Activated CD4-positive, alpha-beta T cell treated with anti-CD3 and anti-CD28 coated beads, Interleukin-2, amount 10 ng/mL, durations not matched to agents 7 days and 5 days (primary cell): ENCODE measurements around the gene SOCS6. TPM values are rescaled to one million over a fixed set of nuclear protein-coding genes. Genes with fewer than 3 reads are reported as not detected.
A peak's percentile ranks its signal among the peaks of the same experiment; 100 is the strongest.
"Not testable (repeated sequence)": the region's sequence is repeated elsewhere in the genome, so short reads cannot be mapped to it uniquely, and the experiment has no call there.

ENCODE experiments used
- CTCF ChIA-PET: fragments of 350-600 bp; sonication (Branson Sonifier 250); formaldehyde crosslinking; loops from one replicate; lab custom pipeline; 2021; ENCODE audit warnings: antibody characterized with exemption; lab: Charles Lee
- POLR2A ChIA-PET: fragments of 350-600 bp; sonication (Branson Sonifier 250); formaldehyde crosslinking; loops from one replicate; lab custom pipeline; 2021; ENCODE audit warnings: antibody characterized with exemption; lab: Charles Lee
- DNase-seq: peaks from one replicate; pipeline ENCODE4 v3.0.0-alpha.2; 2020
- H3K27ac Mint-ChIP-seq: one replicate; pipeline ENCODE4 v1.8.0; 2021; ENCODE audit warnings: mild to moderate bottlenecking, moderate library complexity, mixed read lengths
- H3K27me3 Mint-ChIP-seq: one replicate; pipeline ENCODE4 v1.8.0; 2021; ENCODE audit warnings: mixed read lengths
- H3K36me3 Mint-ChIP-seq: one replicate; pipeline ENCODE4 v1.8.0; 2021; ENCODE audit warnings: low read depth, mixed read lengths
- H3K4me1 Mint-ChIP-seq: one replicate; pipeline ENCODE4 v1.8.0; 2021; ENCODE audit warnings: mixed read lengths
- H3K4me3 Mint-ChIP-seq: one replicate; pipeline ENCODE4 v1.8.0; 2021; ENCODE audit warnings: mild to moderate bottlenecking, moderate library complexity, mixed read lengths
- H3K9me3 Mint-ChIP-seq: one replicate; pipeline ENCODE4 v1.8.0; 2021; ENCODE audit warnings: mixed read lengths
- total RNA-seq, 2 experiments: library from RNA; stranded (reverse); gene quantifications; one replicate each; pipeline ENCODE4 v1.2.3, GENCODE V29; 2021

Gene SOCS6, protein sequence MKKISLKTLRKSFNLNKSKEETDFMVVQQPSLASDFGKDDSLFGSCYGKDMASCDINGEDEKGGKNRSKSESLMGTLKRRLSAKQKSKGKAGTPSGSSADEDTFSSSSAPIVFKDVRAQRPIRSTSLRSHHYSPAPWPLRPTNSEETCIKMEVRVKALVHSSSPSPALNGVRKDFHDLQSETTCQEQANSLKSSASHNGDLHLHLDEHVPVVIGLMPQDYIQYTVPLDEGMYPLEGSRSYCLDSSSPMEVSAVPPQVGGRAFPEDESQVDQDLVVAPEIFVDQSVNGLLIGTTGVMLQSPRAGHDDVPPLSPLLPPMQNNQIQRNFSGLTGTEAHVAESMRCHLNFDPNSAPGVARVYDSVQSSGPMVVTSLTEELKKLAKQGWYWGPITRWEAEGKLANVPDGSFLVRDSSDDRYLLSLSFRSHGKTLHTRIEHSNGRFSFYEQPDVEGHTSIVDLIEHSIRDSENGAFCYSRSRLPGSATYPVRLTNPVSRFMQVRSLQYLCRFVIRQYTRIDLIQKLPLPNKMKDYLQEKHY
- 1 to 10 TPM; 3.4 to 3.8 TPM for total RNA-seq

DNA sequence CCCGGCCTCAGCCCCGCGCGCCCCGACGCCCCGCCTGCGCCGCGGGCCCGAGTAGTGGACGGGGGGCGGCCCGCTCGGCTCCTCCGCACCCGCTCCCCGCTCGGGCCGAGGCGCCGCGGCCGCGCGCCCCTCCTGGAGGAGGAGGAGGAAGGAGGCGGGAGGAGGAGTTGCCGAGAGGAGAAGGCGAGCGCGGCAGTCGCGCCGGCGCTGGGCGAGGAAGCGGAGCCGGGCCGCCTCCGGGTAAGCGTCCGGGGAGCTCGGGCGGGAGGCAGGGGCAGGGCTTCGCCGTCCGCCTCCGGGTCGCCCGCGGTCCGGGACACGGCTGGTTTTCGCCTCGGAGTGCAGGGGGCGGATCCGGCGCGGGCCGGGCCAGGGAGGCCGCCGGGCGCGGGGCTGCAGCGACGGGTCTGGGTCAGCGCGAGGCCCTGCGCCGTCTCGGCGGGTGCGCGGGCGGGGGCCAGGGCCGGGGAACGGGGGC lies at the start of gene SOCS6:
Gene SOCS6, plus strand, starts transcription at position 195 of the 478 bp plus-strand sequence. CDS start 35,624 bp downstream, outside the sequence.
- DNase-seq, result peak; percentile 59
- Mint-ChIP-seq H3K27me3 (peaks cover 35% of the 10 kb centered on the region), H3K27ac (peak within 1 kb of the TSS; percentile 84), H3K4me1 (peaks cover 27% of the 10 kb centered on the region), H3K9me3 (no peaks in the 10 kb centered on the region), H3K36me3 (peaks cover 3% of the 10 kb centered on the region), H3K4me3 (peak within 1 kb of the TSS; percentile 80)
- CTCF ChIA-PET, result no interaction called here
- POLR2A ChIA-PET, result no interaction called here

DNA sequence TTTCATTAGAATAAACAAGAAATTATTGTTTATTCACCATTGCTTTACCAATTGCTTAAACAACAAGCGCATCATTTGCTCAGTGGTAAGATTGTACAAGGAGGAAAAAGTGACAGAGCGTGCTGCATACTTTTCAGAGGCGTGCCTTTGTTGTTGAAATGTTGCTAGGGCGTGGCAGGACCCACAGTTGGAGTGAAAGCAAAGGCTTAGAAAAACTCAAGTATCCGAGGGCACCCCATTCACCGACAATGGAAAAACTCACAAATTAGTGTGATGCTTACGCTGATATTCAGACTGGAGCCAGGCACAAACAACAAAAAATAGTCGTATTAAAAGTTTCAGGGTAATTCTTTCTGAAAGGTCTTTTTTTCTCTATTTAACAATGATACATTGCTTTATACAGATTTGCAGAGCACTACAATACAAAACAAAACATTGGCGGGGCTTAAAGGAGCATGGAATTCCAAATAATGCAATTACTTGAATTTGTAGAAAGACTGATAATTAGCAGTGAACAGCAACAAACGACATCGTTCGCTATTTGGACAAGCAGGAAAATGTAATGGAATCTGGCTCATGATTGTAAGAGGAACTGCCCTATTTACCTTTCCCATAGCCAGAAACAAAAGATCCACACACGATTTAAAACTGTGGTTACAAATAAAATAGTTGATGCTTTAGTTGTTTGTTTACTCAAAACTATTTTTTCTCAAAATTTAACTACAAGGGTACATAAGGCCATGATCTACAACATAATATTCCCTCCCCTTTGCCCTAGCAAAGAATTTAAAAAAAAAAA lies 45.5 kb upstream of the SOCS6 start:
- ChIA-PET POLR2A (no interaction called here), CTCF (no interaction called here)
- Mint-ChIP-seq H3K27me3 (peaks cover 18% of the 10 kb centered on the region), H3K4me1 (no peaks in the 10 kb centered on the region), H3K27ac (no peak overlapping the region), H3K36me3 (no peaks in the 10 kb centered on the region), H3K4me3 (no peak overlapping the region), H3K9me3 (no peaks in the 10 kb centered on the region)
- no peak for DNase-seq

DNA sequence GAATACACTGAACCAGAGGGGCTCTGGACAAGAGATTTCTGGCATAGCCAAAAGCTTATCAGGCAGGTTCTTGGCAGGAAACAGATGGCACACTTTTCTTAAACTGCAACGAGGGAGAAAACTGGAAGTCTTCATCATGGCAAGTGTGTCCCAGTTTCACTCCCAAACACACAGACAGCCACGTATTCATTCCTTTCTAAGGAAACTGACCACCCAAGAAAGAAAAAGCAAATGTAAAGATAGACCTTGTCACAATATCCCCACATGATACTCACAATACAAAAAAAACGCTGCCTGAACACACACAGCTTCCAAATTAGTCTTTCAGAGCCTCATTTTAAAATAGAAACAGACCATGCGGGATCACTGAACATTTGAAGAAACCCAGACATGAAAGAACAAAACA lies 42.8 kb upstream of the SOCS6 start:
- ChIA-PET CTCF (no interaction called here), POLR2A (no interaction called here)
- Mint-ChIP-seq H3K27me3 (peaks cover 12% of the 10 kb centered on the region), H3K4me3 (no peak overlapping the region), H3K27ac (no peak overlapping the region), H3K4me1 (no peaks in the 10 kb centered on the region), H3K9me3 (no peaks in the 10 kb centered on the region), H3K36me3 (no peaks in the 10 kb centered on the region)
- DNase-seq, result no peak

DNA sequence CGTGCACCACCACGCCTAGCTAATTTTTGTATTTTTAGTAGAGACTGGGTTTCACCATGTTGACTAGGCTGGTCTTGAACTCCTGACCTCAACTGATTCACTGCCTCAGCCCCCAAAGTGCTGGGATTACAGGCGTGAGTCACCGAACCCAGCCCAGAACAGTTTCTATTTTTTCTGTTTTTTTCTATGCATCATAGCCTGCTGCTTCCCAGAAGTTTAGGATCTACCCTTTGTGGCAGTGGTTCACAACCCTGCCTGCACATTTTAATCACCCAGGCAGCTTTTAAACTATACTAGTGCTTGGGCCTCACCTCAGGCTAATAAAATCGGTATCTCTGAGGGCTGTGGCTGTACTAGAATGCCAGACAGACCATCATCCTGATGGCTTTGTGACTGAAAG lies 39.7 kb upstream of the SOCS6 start:
- no peak for DNase-seq
- H3K9me3 Mint-ChIP-seq, result no peaks in the 10 kb centered on the region
- CTCF ChIA-PET, result interaction anchor here (0.6 kb wide), 1 partner anchor 70 kb away, joined by 3 read pairs; no protein-coding TSS in a partner anchor
- H3K4me1 Mint-ChIP-seq, result no peaks in the 10 kb centered on the region
- peaks cover 9% of the 10 kb centered on the region for H3K27me3 Mint-ChIP-seq
- no peak overlapping the region for H3K4me3 Mint-ChIP-seq
- POLR2A ChIA-PET, result no interaction called here
- H3K27ac Mint-ChIP-seq, result no peak overlapping the region
- no peaks in the 10 kb centered on the region for H3K36me3 Mint-ChIP-seq

DNA sequence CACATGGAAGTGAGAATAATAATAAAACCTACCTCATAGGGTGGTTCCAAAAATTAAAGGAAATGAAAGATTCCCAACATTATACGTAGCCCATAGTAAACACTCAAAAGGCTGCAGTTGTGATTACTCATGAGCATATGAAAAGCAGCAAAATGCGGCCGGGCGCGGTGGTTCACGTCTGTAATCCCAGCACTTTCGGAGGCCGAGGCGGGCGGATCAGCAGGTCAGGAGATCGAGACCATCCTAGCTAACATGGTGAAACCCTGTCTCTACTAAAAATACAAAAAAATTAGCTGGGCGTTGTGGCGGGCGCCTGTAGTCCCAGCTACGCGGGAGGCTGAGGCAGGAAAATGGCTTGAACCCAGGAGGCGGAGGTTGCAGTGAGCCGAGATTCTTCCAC lies 39.0 kb upstream of the SOCS6 start:
- POLR2A ChIA-PET, CTCF ChIA-PET, H3K4me1 Mint-ChIP-seq, H3K4me3 Mint-ChIP-seq, H3K36me3 Mint-ChIP-seq, H3K9me3 Mint-ChIP-seq, DNase-seq, H3K27ac Mint-ChIP-seq: not testable (repeated sequence)
- H3K27me3 Mint-ChIP-seq, result peaks cover 11% of the 10 kb centered on the region

DNA sequence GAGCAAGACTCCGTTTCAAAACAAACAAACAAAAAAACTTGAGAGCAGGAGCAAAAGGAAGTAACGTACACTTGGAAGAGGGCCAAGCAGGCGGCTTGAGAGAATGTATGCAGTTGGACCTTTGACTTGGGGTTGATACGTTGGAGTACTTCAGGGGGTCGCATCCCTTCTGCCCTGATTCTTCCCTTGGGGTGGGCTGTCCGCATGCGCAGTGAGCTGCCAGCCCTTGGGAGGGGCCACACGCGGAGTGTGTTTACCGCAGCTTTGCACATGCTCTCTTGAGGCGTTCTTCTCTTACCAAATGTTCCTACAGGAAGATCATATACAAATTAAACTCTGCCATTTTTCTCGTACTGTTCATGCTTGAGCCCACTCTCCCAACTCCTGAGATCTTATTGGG lies 38.1 kb upstream of the SOCS6 start:
- POLR2A ChIA-PET, result no interaction called here
- Mint-ChIP-seq H3K36me3 (no peaks in the 10 kb centered on the region), H3K9me3 (no peaks in the 10 kb centered on the region), H3K27ac (no peak overlapping the region), H3K4me3 (no peak overlapping the region), H3K4me1 (no peaks in the 10 kb centered on the region), H3K27me3 (peaks cover 12% of the 10 kb centered on the region)
- no peak for DNase-seq
- CTCF ChIA-PET, result no interaction called here

DNA sequence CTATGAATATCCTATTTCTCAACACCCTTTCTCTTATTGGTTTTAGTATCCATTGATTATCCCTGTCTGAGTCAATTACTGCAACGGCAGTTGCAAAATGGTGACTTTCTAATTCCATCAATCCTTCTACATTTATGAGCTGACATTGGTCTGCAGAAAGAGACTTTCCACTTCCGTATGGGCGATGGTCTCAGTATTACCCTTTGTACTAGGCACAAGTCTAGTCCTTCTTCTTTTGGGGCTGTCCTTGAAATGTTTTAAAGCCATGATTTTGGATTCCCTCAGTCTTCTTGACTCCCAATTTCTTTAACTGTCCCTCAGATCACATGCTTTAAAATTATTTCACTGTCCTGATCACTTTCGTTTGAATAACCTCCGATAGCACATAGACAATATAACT lies 32.7 kb upstream of the SOCS6 start:
- H3K4me1 Mint-ChIP-seq, result no peaks in the 10 kb centered on the region
- H3K4me3 Mint-ChIP-seq, result no peak overlapping the region
- ChIA-PET POLR2A (no interaction called here), CTCF (no interaction called here)
- H3K36me3 Mint-ChIP-seq, result no peaks in the 10 kb centered on the region
- no peak overlapping the region for H3K27ac Mint-ChIP-seq
- no peaks in the 10 kb centered on the region for H3K9me3 Mint-ChIP-seq
- DNase-seq, result no peak
- peaks cover 9% of the 10 kb centered on the region for H3K27me3 Mint-ChIP-seq

DNA sequence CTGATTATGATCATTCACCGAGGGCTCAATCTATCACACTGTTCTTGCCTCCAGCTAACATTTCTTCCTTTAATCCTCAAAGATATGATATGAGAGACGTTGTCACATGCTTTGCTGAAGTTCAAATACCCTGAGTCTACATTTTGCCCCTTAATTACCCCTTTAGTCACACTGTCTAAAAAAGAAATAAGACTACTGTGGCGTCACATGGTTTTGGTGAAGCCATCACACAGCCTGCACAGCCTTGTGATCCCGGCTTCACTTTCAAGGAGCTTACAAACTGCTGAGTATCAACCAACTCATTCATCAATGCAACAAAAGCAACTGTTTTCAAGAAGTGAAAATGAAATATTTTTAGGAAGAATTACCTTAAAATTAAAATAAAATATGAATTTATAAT lies 31.9 kb upstream of the SOCS6 start:
- no peak overlapping the region for H3K27ac Mint-ChIP-seq
- no peaks in the 10 kb centered on the region for H3K9me3 Mint-ChIP-seq
- POLR2A ChIA-PET, result no interaction called here
- CTCF ChIA-PET, result no interaction called here
- DNase-seq, result no peak
- no peaks in the 10 kb centered on the region for H3K36me3 Mint-ChIP-seq
- H3K4me3 Mint-ChIP-seq, result no peak overlapping the region
- H3K4me1 Mint-ChIP-seq, result no peaks in the 10 kb centered on the region
- H3K27me3 Mint-ChIP-seq, result peaks cover 7% of the 10 kb centered on the region

DNA sequence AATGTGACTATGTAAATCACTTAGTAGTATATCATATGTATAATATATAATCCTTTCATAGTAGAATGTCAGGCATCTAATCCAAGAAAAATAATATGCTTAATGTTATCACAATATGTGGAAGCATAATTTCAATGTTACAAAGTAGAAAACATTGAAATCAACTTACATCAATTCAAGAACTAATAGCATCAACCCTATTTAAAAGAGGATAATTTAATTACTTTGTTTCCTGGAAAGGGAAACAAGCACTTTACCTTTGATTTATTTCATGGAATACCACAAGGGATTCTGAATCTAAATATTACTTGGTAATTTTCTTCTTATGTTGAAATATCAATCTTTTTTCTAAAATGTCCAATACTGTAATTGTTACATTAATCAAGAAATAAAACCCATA lies 30.6 kb upstream of the SOCS6 start:
- Mint-ChIP-seq H3K27me3 (peaks cover 7% of the 10 kb centered on the region), H3K9me3 (no peaks in the 10 kb centered on the region), H3K36me3 (no peaks in the 10 kb centered on the region), H3K4me3 (no peak overlapping the region), H3K4me1 (no peaks in the 10 kb centered on the region), H3K27ac (no peak overlapping the region)
- ChIA-PET POLR2A (no interaction called here), CTCF (no interaction called here)
- no peak for DNase-seq

DNA sequence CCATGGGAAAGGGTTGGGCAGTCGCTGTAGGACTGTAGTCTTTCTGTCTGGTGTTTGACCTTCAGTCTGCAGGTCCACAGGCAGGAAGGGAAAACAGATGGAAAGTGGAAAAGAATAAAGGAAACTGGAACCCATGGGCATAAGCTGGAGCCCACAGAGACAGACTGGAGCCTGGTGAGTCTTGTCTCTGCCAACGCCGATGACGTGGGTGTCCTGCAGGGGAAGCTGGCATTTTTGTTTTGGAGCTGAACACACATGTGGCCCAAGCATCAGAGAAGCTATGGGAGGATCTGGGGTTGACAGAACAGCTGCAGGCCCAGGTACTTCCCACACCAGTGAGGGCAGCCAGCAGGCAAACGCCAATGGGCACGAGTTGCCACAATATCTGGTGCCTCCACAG lies 28.2 kb upstream of the SOCS6 start:
- DNase-seq, result no peak
- no peaks in the 10 kb centered on the region for H3K36me3 Mint-ChIP-seq
- CTCF ChIA-PET, result no interaction called here
- H3K4me3 Mint-ChIP-seq, result no peak overlapping the region
- peaks cover 2% of the 10 kb centered on the region for H3K9me3 Mint-ChIP-seq
- POLR2A ChIA-PET, result no interaction called here
- H3K4me1 Mint-ChIP-seq, result no peaks in the 10 kb centered on the region
- H3K27me3 Mint-ChIP-seq, result peaks cover 4% of the 10 kb centered on the region
- H3K27ac Mint-ChIP-seq, result no peak overlapping the region

DNA sequence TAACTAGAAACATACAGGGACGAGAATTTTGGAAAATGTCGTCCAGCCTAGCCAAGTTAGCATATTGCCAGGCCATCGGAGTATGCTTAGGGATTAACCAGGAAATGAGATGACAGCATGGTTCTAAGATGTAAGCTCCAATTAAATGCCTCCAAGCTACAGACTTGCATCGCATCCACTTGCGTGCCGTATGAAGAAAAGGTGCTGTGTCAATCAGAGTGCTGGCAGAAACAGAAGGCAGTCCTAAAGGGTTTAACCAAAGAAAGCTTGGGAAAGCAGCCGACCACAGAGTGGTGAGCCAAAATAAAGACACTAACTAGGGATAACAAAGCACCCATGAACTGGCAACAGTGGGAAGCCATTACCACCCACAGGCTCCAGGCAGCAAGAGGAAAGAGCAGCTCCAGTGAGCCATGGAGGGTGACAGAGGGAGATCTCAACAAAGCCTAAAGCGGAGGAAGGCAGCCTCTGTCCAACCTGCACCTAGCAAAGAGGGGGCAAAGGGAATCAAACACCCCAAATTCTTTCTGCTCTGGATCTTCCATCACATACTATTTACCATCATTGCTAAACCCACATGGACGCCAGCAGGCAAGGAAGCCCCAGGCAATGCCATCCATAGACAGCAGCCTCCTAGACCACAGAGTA lies 27.6 kb upstream of the SOCS6 start:
- no peaks in the 10 kb centered on the region for H3K36me3 Mint-ChIP-seq
- no peak overlapping the region for H3K27ac Mint-ChIP-seq
- no peak for DNase-seq
- no peaks in the 10 kb centered on the region for H3K4me1 Mint-ChIP-seq
- peaks cover 4% of the 10 kb centered on the region for H3K27me3 Mint-ChIP-seq
- CTCF ChIA-PET, result no interaction called here
- POLR2A ChIA-PET, result no interaction called here
- H3K9me3 Mint-ChIP-seq, result peaks cover 2% of the 10 kb centered on the region
- H3K4me3 Mint-ChIP-seq, result no peak overlapping the region

DNA sequence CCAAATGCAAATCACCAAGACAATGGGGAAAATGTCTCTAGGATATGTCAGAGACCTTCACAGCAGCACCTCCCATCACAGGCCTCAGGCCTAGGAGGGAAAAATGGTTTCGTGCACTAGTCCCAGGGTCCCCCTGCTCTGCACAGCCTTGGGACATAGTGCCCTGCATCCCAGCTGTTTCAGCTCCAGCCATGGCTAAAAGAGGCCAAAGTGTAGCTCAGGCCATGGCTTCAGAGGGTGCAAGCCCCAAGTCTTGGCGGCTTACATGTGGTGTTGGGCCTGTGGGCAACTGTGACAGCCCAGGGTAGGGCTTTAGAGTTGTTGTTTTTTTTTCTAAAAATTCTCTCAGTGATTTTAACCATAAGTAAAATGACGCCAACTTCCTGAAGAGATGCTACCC lies 25.5 kb upstream of the SOCS6 start:
- CTCF ChIA-PET, result no interaction called here
- H3K4me1 Mint-ChIP-seq, result no peaks in the 10 kb centered on the region
- H3K36me3 Mint-ChIP-seq, result no peaks in the 10 kb centered on the region

DNA sequence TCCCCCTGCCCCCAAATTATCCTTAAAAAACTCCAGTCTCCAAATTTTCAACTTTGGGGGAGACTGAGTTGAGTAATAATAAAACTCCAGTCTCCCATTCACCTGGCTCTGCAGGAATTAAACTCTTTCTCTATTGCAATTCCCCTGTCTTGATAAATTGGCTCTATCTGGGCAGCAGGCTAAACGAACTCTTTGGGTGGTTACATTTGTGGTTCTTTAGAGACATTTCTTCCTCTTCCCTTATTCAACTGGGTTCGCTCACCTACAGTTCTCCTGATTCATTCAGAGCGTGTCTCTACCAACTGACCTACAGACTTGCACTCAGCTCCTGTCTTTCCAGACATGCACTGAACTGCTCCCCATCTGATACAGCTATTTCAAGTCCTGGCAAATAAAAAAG lies 17.1 kb upstream of the SOCS6 start:
- ChIA-PET POLR2A (no interaction called here), CTCF (interaction anchor here (0.6 kb wide), 1 partner anchor 494 kb away, joined by 3 read pairs; no protein-coding TSS in a partner anchor)
- Mint-ChIP-seq H3K4me3 (no peak overlapping the region), H3K4me1 (no peaks in the 10 kb centered on the region), H3K36me3 (no peaks in the 10 kb centered on the region), H3K9me3 (peaks cover 31% of the 10 kb centered on the region), H3K27me3 (peaks cover 11% of the 10 kb centered on the region), H3K27ac (no peak overlapping the region)
- no peak for DNase-seq

More for the DNA sequence above, 25.5 kb upstream of the SOCS6 start:
- DNase-seq, result no peak
- POLR2A ChIA-PET, result no interaction called here
- no peak overlapping the region for H3K4me3 Mint-ChIP-seq
- H3K9me3 Mint-ChIP-seq, result peaks cover 2% of the 10 kb centered on the region
- H3K27ac Mint-ChIP-seq, result no peak overlapping the region
- peaks cover 2% of the 10 kb centered on the region for H3K27me3 Mint-ChIP-seq
